Sciatic nerve (tissue), 2 donors: ENCODE results near the gene RMND1. TPM values are rescaled to one million over a fixed set of nuclear protein-coding genes. Genes with fewer than 3 reads are reported as not detected.
"Not testable (repeated sequence)": the region's sequence is repeated elsewhere in the genome, so short reads cannot be mapped to it uniquely, and the experiment has no call there.

Experiments used
- ATAC-seq: fragments of 200-7000 bp; cut with Tn5 transposase; one replicate; pipeline ENCODE4 v1.9.1; 2020; ENCODE audit warnings: mild to moderate bottlenecking, moderate library complexity
- DNase-seq: peaks from one replicate; pipeline ENCODE4 v3.0.0-alpha.2; 2020; ENCODE audit warnings: low spot score
- intact Hi-C: fragments of 100-400 bp; cut with DNase I; formaldehyde crosslinking; loops from one replicate; pipeline ENCODE4 v1.14.2; 2022
- total RNA-seq: library from RNA; stranded (reverse); fragmentation: NEBNext Ultra II Directional; extraction: Animal tissue kit (Norgen Biotek cat#: 25700); gene quantifications from one replicate; pipeline ENCODE4 v1.2.1, GENCODE V29; 2021
- donor health status: DM: no; HTN: no; CAD: no.
- donor health status: DM: no; HTN: no; CAD: no.

The RMND1 gene
- total RNA-seq, 1 donor from 2014 or later = 18.5 TPM

DNA sequence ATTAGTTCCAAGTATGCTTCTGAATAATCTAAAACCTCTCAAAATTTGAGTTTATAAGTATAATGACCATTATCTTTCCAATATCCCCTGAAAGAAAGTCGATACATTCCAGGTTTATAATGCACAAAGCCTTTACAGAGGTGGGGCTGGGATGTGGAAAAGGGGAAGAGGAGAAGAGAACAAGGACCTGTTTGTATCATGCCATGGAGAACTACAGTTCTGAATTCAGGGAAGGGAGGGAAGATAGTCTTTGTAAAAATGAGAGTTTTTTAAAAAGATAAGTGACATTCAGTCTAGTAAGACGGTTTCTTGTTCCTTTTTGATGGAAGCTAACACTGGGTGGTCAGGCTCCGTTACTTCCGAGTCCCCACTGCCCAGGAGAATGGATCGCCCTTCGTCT is 86.7 kb downstream of the RMND1 start:
- ATAC-seq = no peak
- DNase-seq = no peak
- intact Hi-C loops = no loop called here

GRCh38 chr6:151359486-151359885 is 92.4 kb downstream of the RMND1 start:
- DNase-seq (no peak), ATAC-seq (no peak)
- intact Hi-C loops = no loop called here

DNA sequence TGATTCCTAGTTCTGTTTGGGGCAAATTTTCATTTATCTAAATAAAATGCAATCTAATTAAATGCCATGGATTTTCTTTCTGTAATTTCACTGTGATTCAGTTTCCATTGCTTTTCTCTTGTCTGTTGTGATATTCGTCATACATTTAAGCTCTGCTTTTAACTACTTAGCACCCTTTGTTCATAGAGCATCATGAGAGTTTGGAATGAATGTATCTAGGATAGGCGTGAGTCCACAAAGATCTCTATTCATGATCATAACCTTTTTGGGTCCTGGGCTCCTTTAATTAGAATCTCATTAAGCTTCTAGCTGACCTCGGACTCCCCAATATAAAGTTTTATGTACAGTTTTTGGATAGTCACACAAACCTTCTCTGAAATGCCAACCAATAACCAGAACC is 93.5 kb downstream of the RMND1 start:
- DNase-seq (no peak), ATAC-seq (no peak)
- intact Hi-C loops = no loop called here

- intact Hi-C loops = no loop called here
- no peak for DNase-seq
- no peak for ATAC-seq
These were observed 94.0 kb downstream of the RMND1 start for GRCh38 chr6:151357758-151358436.

DNA sequence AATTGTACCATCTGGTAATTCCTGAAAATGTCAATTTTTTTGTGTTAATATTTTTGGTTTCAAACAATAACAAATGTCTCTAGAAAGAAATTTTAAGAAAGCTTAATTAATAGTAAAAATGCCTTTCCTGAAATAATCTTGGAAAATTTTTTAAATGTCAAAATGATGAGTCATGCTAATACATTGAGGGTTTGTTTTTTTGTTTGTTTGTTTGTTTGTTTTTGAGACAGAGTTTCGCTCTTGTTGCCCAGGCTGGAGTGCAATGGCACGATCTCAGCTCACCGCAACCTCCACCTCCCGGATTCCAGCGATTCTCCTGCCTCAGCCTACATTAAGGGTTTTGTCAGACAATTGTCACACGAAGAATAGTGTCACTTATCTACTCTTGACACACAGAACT is 94.9 kb downstream of the RMND1 start:
- intact Hi-C loops, ATAC-seq, DNase-seq: not testable (repeated sequence)

Other genes starting within 250 kb of the RMND1 start
- gene AKAP12, start 212.2 kb downstream of the RMND1 start, total RNA-seq = 142 TPM
- gene ZBTB2, start 60.6 kb downstream of the RMND1 start, total RNA-seq = 13.2 TPM
- 4.5 TPM for gene CCDC170, start 41.9 kb upstream of the RMND1 start, total RNA-seq